ENCODE results near the gene SNX10.
A peak's percentile ranks its signal among the peaks of the same experiment; 100 is the strongest.

Gene SNX10

GRCh38 chr7:26346611-26347203 is 55.0 kb downstream of the SNX10 start:
- Histone ChIP-seq H3K79me2 (ENCODE audit: control insufficient read depth, insufficient read depth, low read length, poor library complexity) (no peaks in the 10 kb centered on the region), H4K91ac (ENCODE audit: low read depth, low read length) (no peak overlapping the region), H3K14ac (ENCODE audit: low read length) (no peak overlapping the region), H2BK120ac (ENCODE audit: insufficient read depth, low read length, poor library complexity) (no peak overlapping the region), H3K36me3 (ENCODE audit: control insufficient read depth in 1 of 2, insufficient read depth in 2 of 2, low read length in 2 of 2) (peaks cover 2% of the 10 kb centered on the region in 2 experiments), H3K4ac (ENCODE audit: low read depth, low read length) (no peak overlapping the region), H3K4me1 (ENCODE audit: control insufficient read depth in 1 of 2, insufficient read depth in 2 of 2, low read length in 2 of 2) (no peaks in the 10 kb centered on the region), H2BK12ac (ENCODE audit: low read length) (no peak overlapping the region), H4K8ac (ENCODE audit: low read depth, low read length) (no peak overlapping the region), H3K27ac (ENCODE audit: low read depth, low read length) (no peak overlapping the region), H3K4me2 (ENCODE audit: low read length) (no peak overlapping the region), H3K9ac (ENCODE audit: low read length) (no peak overlapping the region), H4K12ac (ENCODE audit: low read depth, low read length) (no peak overlapping the region), H3K9me3 (ENCODE audit: insufficient read depth, low read depth, low read length) (no peaks in the 10 kb centered on the region), H2BK5ac (ENCODE audit: low read depth, low read length, poor library complexity) (no peak overlapping the region), H3K18ac (ENCODE audit: low read length) (no peak overlapping the region), H3K79me1 (ENCODE audit: low read length) (no peaks in the 10 kb centered on the region), H3K27me3 (ENCODE audit: insufficient read depth, low read length) (no peaks in the 10 kb centered on the region), H3K23ac (ENCODE audit: low read length) (no peak overlapping the region), H2AFZ (ENCODE audit: insufficient read depth, low read length, poor library complexity) (no peak overlapping the region), H2AK5ac (ENCODE audit: low read length) (no peak overlapping the region), H3K4me3 (ENCODE audit: low read depth, low read length) (no peak overlapping the region)
- WGBS (ENCODE audit: extremely low coverage, insufficient coverage, insufficient read length): no CpG with 5 or more reads among the region's 7 CpGs
- peak; percentile 66 to 85 for DNase-seq

- H3K27me3 ChIP-seq (ENCODE audit: insufficient read depth, low read length): no peaks in the 10 kb centered on the region
- no peaks in the 10 kb centered on the region for H3K79me1 ChIP-seq (ENCODE audit: low read length)
- no peak overlapping the region for H3K4me3 ChIP-seq (ENCODE audit: low read depth, low read length)
- H3K4me2 ChIP-seq (ENCODE audit: low read length): no peak overlapping the region
- no peak overlapping the region for H2BK5ac ChIP-seq (ENCODE audit: low read depth, low read length, poor library complexity)
- no peak overlapping the region for H3K9ac ChIP-seq (ENCODE audit: low read length)
- H2AK5ac ChIP-seq (ENCODE audit: low read length): no peak overlapping the region
- H3K4me1 ChIP-seq (ENCODE audit: control insufficient read depth in 1 of 2, insufficient read depth in 2 of 2, low read length in 2 of 2): no peaks in the 10 kb centered on the region
- no peak for DNase-seq
- H2BK120ac ChIP-seq (ENCODE audit: insufficient read depth, low read length, poor library complexity): no peak overlapping the region
- H2BK12ac ChIP-seq (ENCODE audit: low read length): no peak overlapping the region
- no CpG with 5 or more reads among the region's 10 CpGs for WGBS (ENCODE audit: extremely low coverage, insufficient coverage, insufficient read length)
- H3K36me3 ChIP-seq (ENCODE audit: control insufficient read depth in 1 of 2, insufficient read depth in 2 of 2, low read length in 2 of 2): peaks cover 2% of the 10 kb centered on the region in 2 experiments
- H3K14ac ChIP-seq (ENCODE audit: low read length): no peak overlapping the region
- H3K79me2 ChIP-seq (ENCODE audit: control insufficient read depth, insufficient read depth, low read length, poor library complexity): no peaks in the 10 kb centered on the region
- H3K18ac ChIP-seq (ENCODE audit: low read length): no peak overlapping the region
- no peak overlapping the region for H4K12ac ChIP-seq (ENCODE audit: low read depth, low read length)
- no peak overlapping the region for H3K23ac ChIP-seq (ENCODE audit: low read length)
- H3K4ac ChIP-seq (ENCODE audit: low read depth, low read length): no peak overlapping the region
- no peaks in the 10 kb centered on the region for H3K9me3 ChIP-seq (ENCODE audit: insufficient read depth, low read depth, low read length)
- H2AFZ ChIP-seq (ENCODE audit: insufficient read depth, low read length, poor library complexity): no peak overlapping the region
- no peak overlapping the region for H4K91ac ChIP-seq (ENCODE audit: low read depth, low read length)
- no peak overlapping the region for H4K8ac ChIP-seq (ENCODE audit: low read depth, low read length)
- no peak overlapping the region for H3K27ac ChIP-seq (ENCODE audit: low read depth, low read length)
Measured at GRCh38 chr7:26348234-26348851, 56.7 kb downstream of the SNX10 start.

- H3K9me3 ChIP-seq (ENCODE audit: insufficient read depth, low read depth, low read length): no peaks in the 10 kb centered on the region
- H3K4me2 ChIP-seq (ENCODE audit: low read length): no peak overlapping the region
- H2BK12ac ChIP-seq (ENCODE audit: low read length): no peak overlapping the region
- H4K91ac ChIP-seq (ENCODE audit: low read depth, low read length): no peak overlapping the region
- H3K23ac ChIP-seq (ENCODE audit: low read length): no peak overlapping the region
- no peaks in the 10 kb centered on the region for H3K79me1 ChIP-seq (ENCODE audit: low read length)
- H3K4me3 ChIP-seq (ENCODE audit: low read depth, low read length): no peak overlapping the region
- no peak overlapping the region for H4K8ac ChIP-seq (ENCODE audit: low read depth, low read length)
- H2BK5ac ChIP-seq (ENCODE audit: low read depth, low read length, poor library complexity): no peak overlapping the region
- H3K79me2 ChIP-seq (ENCODE audit: control insufficient read depth, insufficient read depth, low read length, poor library complexity): no peaks in the 10 kb centered on the region
- peaks cover 2% of the 10 kb centered on the region in 2 experiments for H3K36me3 ChIP-seq (ENCODE audit: control insufficient read depth in 1 of 2, insufficient read depth in 2 of 2, low read length in 2 of 2)
- H4K12ac ChIP-seq (ENCODE audit: low read depth, low read length): no peak overlapping the region
- H3K18ac ChIP-seq (ENCODE audit: low read length): no peak overlapping the region
- H2AFZ ChIP-seq (ENCODE audit: insufficient read depth, low read length, poor library complexity): no peak overlapping the region
- H2AK5ac ChIP-seq (ENCODE audit: low read length): no peak overlapping the region
- H3K4me1 ChIP-seq (ENCODE audit: control insufficient read depth in 1 of 2, insufficient read depth in 2 of 2, low read length in 2 of 2): no peaks in the 10 kb centered on the region
- DNase-seq: peak in 1 of 2 donors; percentile 55
- H3K27ac ChIP-seq (ENCODE audit: low read depth, low read length): no peak overlapping the region
- no peak overlapping the region for H3K14ac ChIP-seq (ENCODE audit: low read length)
- H3K27me3 ChIP-seq (ENCODE audit: insufficient read depth, low read length): no peaks in the 10 kb centered on the region
- no peak overlapping the region for H3K4ac ChIP-seq (ENCODE audit: low read depth, low read length)
- no peak overlapping the region for H3K9ac ChIP-seq (ENCODE audit: low read length)
- WGBS (ENCODE audit: extremely low coverage, insufficient coverage, insufficient read length): no CpG with 5 or more reads among the region's 6 CpGs
- H2BK120ac ChIP-seq (ENCODE audit: insufficient read depth, low read length, poor library complexity): no peak overlapping the region
Measured at GRCh38 chr7:26349005-26349915, 57.6 kb downstream of the SNX10 start.

GRCh38 chr7:26351171-26351570 is 59.5 kb downstream of the SNX10 start:
- Histone ChIP-seq H3K79me1 (ENCODE audit: low read length) (no peaks in the 10 kb centered on the region), H3K36me3 (ENCODE audit: control insufficient read depth in 1 of 2, insufficient read depth in 2 of 2, low read length in 2 of 2) (peaks cover 0 to 2% of the 10 kb centered on the region in 2 experiments), H3K9ac (ENCODE audit: low read length) (no peak overlapping the region), H3K14ac (ENCODE audit: low read length) (no peak overlapping the region), H4K91ac (ENCODE audit: low read depth, low read length) (no peak overlapping the region), H2BK5ac (ENCODE audit: low read depth, low read length, poor library complexity) (no peak overlapping the region), H3K79me2 (ENCODE audit: control insufficient read depth, insufficient read depth, low read length, poor library complexity) (no peaks in the 10 kb centered on the region), H3K27ac (ENCODE audit: low read depth, low read length) (no peak overlapping the region), H3K4me2 (ENCODE audit: low read length) (no peak overlapping the region), H3K23ac (ENCODE audit: low read length) (no peak overlapping the region), H3K18ac (ENCODE audit: low read length) (no peak overlapping the region), H2AK5ac (ENCODE audit: low read length) (no peak overlapping the region), H3K9me3 (ENCODE audit: insufficient read depth, low read depth, low read length) (no peaks in the 10 kb centered on the region), H3K27me3 (ENCODE audit: insufficient read depth, low read length) (no peaks in the 10 kb centered on the region), H3K4me1 (ENCODE audit: control insufficient read depth in 1 of 2, insufficient read depth in 2 of 2, low read length in 2 of 2) (no peaks in the 10 kb centered on the region), H2AFZ (ENCODE audit: insufficient read depth, low read length, poor library complexity) (no peak overlapping the region), H4K12ac (ENCODE audit: low read depth, low read length) (no peak overlapping the region), H3K4me3 (ENCODE audit: low read depth, low read length) (no peak overlapping the region), H3K4ac (ENCODE audit: low read depth, low read length) (no peak overlapping the region), H2BK12ac (ENCODE audit: low read length) (no peak overlapping the region), H4K8ac (ENCODE audit: low read depth, low read length) (no peak overlapping the region), H2BK120ac (ENCODE audit: insufficient read depth, low read length, poor library complexity) (no peak overlapping the region)
- no CpG with 5 or more reads among the region's 1 CpG for WGBS (ENCODE audit: extremely low coverage, insufficient coverage, insufficient read length)
- DNase-seq: no peak

All from trophoblast cell (in vitro differentiated cells and primary cell).